ENCODE data around the gene PKNOX2. TPM values are rescaled to one million over a fixed set of nuclear protein-coding genes. Genes with fewer than 3 reads are reported as not detected.

Gene PKNOX2
- total RNA-seq, 4 donors from 2014 or later, result 0.27 to 4.8 (median 0.75) TPM; not detected in 1

GRCh38 chr11:125429174-125429707 lies 264.7 kb downstream of the PKNOX2 start:
- peak; percentile 22 for DNase-seq
- H3K9me3 ChIP-seq, result no peaks in the 10 kb centered on the region
- no peaks in the 10 kb centered on the region for H3K36me3 ChIP-seq
- no peaks in the 10 kb centered on the region for H3K27me3 ChIP-seq
- in situ Hi-C loops (cut with MboI; ENCODE audit: low pct_ligation_motif_present in 1 of 4, low pct_unique_long_range_greater_than_20kb in 1 of 4, low sequenced_read_pairs in 3 of 4), result no loop called here
- no peaks in the 10 kb centered on the region for H3K4me1 ChIP-seq
- intact Hi-C loops (cut with DNase I; ENCODE audit: low total_unique reads), result no loop called here
- WGBS, 2 donors (ENCODE audit: low coverage in 1 of 2), result 40% methylated on average over 6 of the region's 6 CpGs; no CpG with 5 or more reads in 1 of the 2 donors
- H3K27ac ChIP-seq, result no peak overlapping the region
- no peak overlapping the region for H3K4me3 ChIP-seq
- TF ChIP-seq POLR2A (IDR thresholded peaks at IDR 0.05) (no peak), CTCF (IDR thresholded peaks at IDR 0.05) (peak in 4 of 5 experiments; percentile 17 to 42 (median 32))

GRCh38 chr11:125429807-125430678 lies 265.5 kb downstream of the PKNOX2 start:
- WGBS, 2 donors (ENCODE audit: low coverage in 1 of 2), result 42 to 84% methylated on average over 2 to 18 of the region's 18 CpGs
- Histone ChIP-seq H3K9me3 (no peaks in the 10 kb centered on the region), H3K4me3 (no peak overlapping the region), H3K4me1 (no peaks in the 10 kb centered on the region), H3K27me3 (no peaks in the 10 kb centered on the region), H3K36me3 (no peaks in the 10 kb centered on the region), H3K27ac (no peak overlapping the region)
- no peak for TF ChIP-seq EP300 (IDR thresholded peaks at IDR 0.05; ENCODE audit: low read depth)
- TF ChIP-seq CTCF (IDR thresholded peaks at IDR 0.05), result no peak
- TF ChIP-seq POLR2AphosphoS5 (IDR thresholded peaks at IDR 0.05), result no peak
- no peak for TF ChIP-seq POLR2A (IDR thresholded peaks at IDR 0.05)
- intact Hi-C loops (cut with DNase I; ENCODE audit: low total_unique reads) (no loop called here), in situ Hi-C loops (cut with MboI; ENCODE audit: low pct_ligation_motif_present in 1 of 4, low pct_unique_long_range_greater_than_20kb in 1 of 4, low sequenced_read_pairs in 3 of 4) (no loop called here)
- no peak for DNase-seq

DNA sequence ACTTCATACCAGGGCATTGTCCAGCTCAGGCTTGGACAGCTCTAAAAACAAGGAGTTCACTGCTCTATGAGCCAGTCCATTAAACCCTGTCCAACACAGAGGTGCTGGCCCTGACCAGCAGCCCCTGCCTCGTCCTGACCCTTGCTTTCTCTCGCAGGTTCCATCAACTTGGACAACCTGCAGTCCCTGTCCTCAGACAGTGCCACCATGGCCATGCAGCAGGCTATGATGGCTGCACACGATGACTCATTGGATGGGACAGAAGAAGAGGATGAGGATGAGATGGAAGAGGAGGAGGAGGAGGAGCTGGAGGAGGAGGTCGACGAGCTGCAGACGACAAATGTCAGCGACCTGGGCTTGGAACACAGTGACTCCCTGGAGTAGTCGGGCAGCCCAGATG lies 266.5 kb downstream of the PKNOX2 start:
- 80 to 81% methylated on average over 5 to 8 of the region's 8 CpGs for WGBS, 2 donors (ENCODE audit: low coverage in 1 of 2)
- in situ Hi-C loops (cut with MboI; ENCODE audit: low pct_ligation_motif_present in 1 of 4, low pct_unique_long_range_greater_than_20kb in 1 of 4, low sequenced_read_pairs in 3 of 4) (no loop called here), intact Hi-C loops (cut with DNase I; ENCODE audit: low total_unique reads) (no loop called here)
- Histone ChIP-seq H3K27me3 (no peaks in the 10 kb centered on the region), H3K36me3 (no peaks in the 10 kb centered on the region), H3K9me3 (no peaks in the 10 kb centered on the region), H3K4me3 (no peak overlapping the region), H3K4me1 (no peaks in the 10 kb centered on the region), H3K27ac (no peak overlapping the region)
- no peak for DNase-seq
- TF ChIP-seq POLR2AphosphoS5 (IDR thresholded peaks at IDR 0.05) (no peak), POLR2A (IDR thresholded peaks at IDR 0.05) (no peak), CTCF (IDR thresholded peaks at IDR 0.05) (no peak), EP300 (IDR thresholded peaks at IDR 0.05; ENCODE audit: low read depth) (no peak)

GRCh38 chr11:125431481-125431880 lies 266.9 kb downstream of the PKNOX2 start:
- WGBS, 2 donors (ENCODE audit: low coverage in 1 of 2), result 79% methylated on average over 8 of the region's 8 CpGs; no CpG with 5 or more reads in 1 of the 2 donors
- H3K27ac ChIP-seq, result no peak overlapping the region
- TF ChIP-seq CTCF (IDR thresholded peaks at IDR 0.05) (no peak), POLR2A (IDR thresholded peaks at IDR 0.05) (no peak), POLR2AphosphoS5 (IDR thresholded peaks at IDR 0.05) (no peak), EP300 (IDR thresholded peaks at IDR 0.05; ENCODE audit: low read depth) (no peak)
- H3K36me3 ChIP-seq, result no peaks in the 10 kb centered on the region
- DNase-seq, result no peak
- no peaks in the 10 kb centered on the region for H3K27me3 ChIP-seq
- intact Hi-C loops (cut with DNase I; ENCODE audit: low total_unique reads), result no loop called here
- in situ Hi-C loops (cut with MboI; ENCODE audit: low pct_ligation_motif_present in 1 of 4, low pct_unique_long_range_greater_than_20kb in 1 of 4, low sequenced_read_pairs in 3 of 4), result no loop called here
- H3K4me3 ChIP-seq, result no peak overlapping the region
- no peaks in the 10 kb centered on the region for H3K9me3 ChIP-seq
- H3K4me1 ChIP-seq, result no peaks in the 10 kb centered on the region

All from transverse colon (tissue), 4 donors.